GM12878 (cell line): ENCODE results near the gene FGGY.

Experiments used
- CEBPZ ChIP-seq: fragments of 150-350 bp; IDR thresholded peaks from 2 replicates; pipeline ENCODE4 v1.6.1; 2016; ENCODE audit warnings: low read depth, low read length
- FOXK2 ChIP-seq: fragments of 450-650 bp; IDR thresholded peaks from 2 replicates; pipeline ENCODE4 v1.6.1; 2017; ENCODE audit warnings: mild to moderate bottlenecking, moderate library complexity

DNA sequence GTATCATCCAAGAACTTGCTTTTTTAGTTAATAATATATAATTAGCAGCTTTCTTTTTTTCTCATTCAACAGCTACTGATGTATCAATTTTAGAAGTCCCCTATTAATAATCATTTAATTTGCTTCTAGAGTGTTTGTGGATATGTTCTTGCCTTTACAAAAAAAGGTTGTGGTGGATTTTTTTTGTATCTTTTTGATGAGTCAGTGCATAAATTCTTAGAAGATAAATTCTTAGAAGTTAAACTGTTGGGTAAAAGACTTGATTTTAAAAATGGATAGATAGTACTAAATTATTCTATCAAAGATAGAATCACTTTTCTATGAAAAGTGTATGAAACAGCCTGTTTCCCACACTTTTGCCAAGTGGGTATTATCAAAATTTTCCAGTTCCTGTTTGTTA, 11.9 kb downstream of the FGGY start:
- TF ChIP-seq FOXK2: no peak
- no peak for TF ChIP-seq CEBPZ
